ENCODE data around the gene NRXN3.

Gene NRXN3

GRCh38 chr14:79473651-79474050, 1303.5 kb downstream of the NRXN3 start:
- H3K79me2 ChIP-seq (ENCODE audit: insufficient read depth, low read length): no peaks in the 10 kb centered on the region
- H3K4me1 ChIP-seq (ENCODE audit: insufficient read depth, low read length, severe bottlenecking): no peaks in the 10 kb centered on the region
- H3K4me2 ChIP-seq (ENCODE audit: low read length): no peak overlapping the region
- no peaks in the 10 kb centered on the region for H3K27me3 ChIP-seq (ENCODE audit: insufficient read depth, low read length)
- H3F3A ChIP-seq (ENCODE audit: insufficient read depth, low read length): no peaks in the 10 kb centered on the region
- H3K9ac ChIP-seq (ENCODE audit: low read length): no peak overlapping the region
- H3K9me2 ChIP-seq (ENCODE audit: low read depth, low read length): no peaks in the 10 kb centered on the region
- no peaks in the 10 kb centered on the region for H4K20me1 ChIP-seq (ENCODE audit: insufficient read depth, low read length)
- no peak overlapping the region for H3K27ac ChIP-seq (ENCODE audit: low read depth, low read length, poor library complexity, severe bottlenecking)
- H3K36me3 ChIP-seq (ENCODE audit: insufficient read depth, low read length): no peaks in the 10 kb centered on the region
- H3K4me3 ChIP-seq (ENCODE audit: low read depth, low read length, poor library complexity, severe bottlenecking): no peak overlapping the region
- TF ChIP-seq CTCF (IDR thresholded peaks at IDR 0.05; ENCODE audit: low read length) (no peak), EZH2 (IDR thresholded peaks at IDR 0.05; ENCODE audit: borderline replicate concordance, low read length) (no peak)
- no peak overlapping the region for H2AFZ ChIP-seq (ENCODE audit: low read length)
- no peaks in the 10 kb centered on the region for H3K9me3 ChIP-seq (ENCODE audit: low read length)

- no peak overlapping the region for H3K4me3 ChIP-seq (ENCODE audit: low read depth, low read length, poor library complexity, severe bottlenecking)
- TF ChIP-seq CTCF (IDR thresholded peaks at IDR 0.05; ENCODE audit: low read length) (no peak), EZH2 (IDR thresholded peaks at IDR 0.05; ENCODE audit: borderline replicate concordance, low read length) (no peak)
- H3K79me2 ChIP-seq (ENCODE audit: insufficient read depth, low read length): no peaks in the 10 kb centered on the region
- H3K36me3 ChIP-seq (ENCODE audit: insufficient read depth, low read length): no peaks in the 10 kb centered on the region
- H3K9ac ChIP-seq (ENCODE audit: low read length): no peak overlapping the region
- H3K4me1 ChIP-seq (ENCODE audit: insufficient read depth, low read length, severe bottlenecking): no peaks in the 10 kb centered on the region
- no peaks in the 10 kb centered on the region for H3K27me3 ChIP-seq (ENCODE audit: insufficient read depth, low read length)
- H3K4me2 ChIP-seq (ENCODE audit: low read length): no peak overlapping the region
- H2AFZ ChIP-seq (ENCODE audit: low read length): no peak overlapping the region
- H3F3A ChIP-seq (ENCODE audit: insufficient read depth, low read length): no peaks in the 10 kb centered on the region
- no peaks in the 10 kb centered on the region for H3K9me3 ChIP-seq (ENCODE audit: low read length)
- H3K27ac ChIP-seq (ENCODE audit: low read depth, low read length, poor library complexity, severe bottlenecking): no peak overlapping the region
- no peaks in the 10 kb centered on the region for H4K20me1 ChIP-seq (ENCODE audit: insufficient read depth, low read length)
- no peaks in the 10 kb centered on the region for H3K9me2 ChIP-seq (ENCODE audit: low read depth, low read length)
These were observed 1305.8 kb downstream of the NRXN3 start for GRCh38 chr14:79475887-79476532.

GRCh38 chr14:79476552-79476951, 1306.4 kb downstream of the NRXN3 start:
- no peak for TF ChIP-seq CTCF (IDR thresholded peaks at IDR 0.05; ENCODE audit: low read length)
- no peak for TF ChIP-seq EZH2 (IDR thresholded peaks at IDR 0.05; ENCODE audit: borderline replicate concordance, low read length)
- Histone ChIP-seq H2AFZ (ENCODE audit: low read length) (no peak overlapping the region), H3K9me2 (ENCODE audit: low read depth, low read length) (no peaks in the 10 kb centered on the region), H3K27me3 (ENCODE audit: insufficient read depth, low read length) (no peaks in the 10 kb centered on the region), H3K27ac (ENCODE audit: low read depth, low read length, poor library complexity, severe bottlenecking) (no peak overlapping the region), H3K9me3 (ENCODE audit: low read length) (no peaks in the 10 kb centered on the region), H3F3A (ENCODE audit: insufficient read depth, low read length) (no peaks in the 10 kb centered on the region), H4K20me1 (ENCODE audit: insufficient read depth, low read length) (no peaks in the 10 kb centered on the region), H3K4me3 (ENCODE audit: low read depth, low read length, poor library complexity, severe bottlenecking) (no peak overlapping the region), H3K9ac (ENCODE audit: low read length) (no peak overlapping the region), H3K4me1 (ENCODE audit: insufficient read depth, low read length, severe bottlenecking) (no peaks in the 10 kb centered on the region), H3K4me2 (ENCODE audit: low read length) (no peak overlapping the region), H3K36me3 (ENCODE audit: insufficient read depth, low read length) (no peaks in the 10 kb centered on the region), H3K79me2 (ENCODE audit: insufficient read depth, low read length) (no peaks in the 10 kb centered on the region)

All from OCI-LY1 (cell line).